ENCODE data around the gene ADAMTS17.

Gene ADAMTS17

GRCh38 chr15:100275641-100276040 is 66.1 kb downstream of the ADAMTS17 start:
- no peak for DNase-seq

- DNase-seq: no peak
These were observed 71.9 kb downstream of the ADAMTS17 start for GRCh38 chr15:100269831-100270230.

DNA sequence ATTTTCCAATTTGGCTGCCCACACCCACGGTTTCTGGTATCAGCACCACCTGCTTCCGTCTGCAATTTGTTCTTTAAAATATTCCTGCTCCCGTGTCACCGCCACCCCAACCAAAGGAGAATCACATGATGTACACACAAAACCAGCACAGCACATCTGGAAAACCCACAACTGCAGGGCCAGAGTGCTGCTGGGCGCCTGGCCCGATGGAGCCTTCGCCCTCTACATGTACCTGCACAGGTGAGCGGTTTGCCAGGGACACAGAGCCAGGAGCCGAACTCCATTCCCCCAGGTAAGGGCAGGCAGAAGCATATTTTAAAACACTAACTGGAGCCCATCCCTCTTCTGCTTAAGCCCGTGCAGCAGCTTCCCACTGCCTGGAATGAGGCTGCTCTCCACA is 75.6 kb downstream of the ADAMTS17 start:
- no peak for DNase-seq

DNA sequence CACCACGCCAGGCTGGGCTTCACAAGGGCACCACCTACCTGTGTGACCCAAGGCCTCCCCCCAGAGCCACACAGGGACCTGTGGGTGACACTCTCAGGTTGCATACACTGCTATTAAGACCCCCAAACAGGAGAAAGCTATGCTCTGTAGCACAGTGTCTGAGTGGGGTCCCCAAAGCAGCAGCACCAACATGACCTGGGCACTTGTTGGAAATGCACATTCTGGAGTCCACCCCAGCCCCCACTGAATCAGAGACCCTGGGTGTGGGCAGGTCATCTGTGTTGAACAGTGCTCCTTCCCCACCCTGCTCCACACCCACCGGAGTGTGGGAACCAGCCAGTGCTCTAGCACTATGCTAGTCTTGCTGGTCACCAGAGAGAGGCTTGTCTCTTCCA is 76.1 kb downstream of the ADAMTS17 start:
- DNase-seq: no peak

DNA sequence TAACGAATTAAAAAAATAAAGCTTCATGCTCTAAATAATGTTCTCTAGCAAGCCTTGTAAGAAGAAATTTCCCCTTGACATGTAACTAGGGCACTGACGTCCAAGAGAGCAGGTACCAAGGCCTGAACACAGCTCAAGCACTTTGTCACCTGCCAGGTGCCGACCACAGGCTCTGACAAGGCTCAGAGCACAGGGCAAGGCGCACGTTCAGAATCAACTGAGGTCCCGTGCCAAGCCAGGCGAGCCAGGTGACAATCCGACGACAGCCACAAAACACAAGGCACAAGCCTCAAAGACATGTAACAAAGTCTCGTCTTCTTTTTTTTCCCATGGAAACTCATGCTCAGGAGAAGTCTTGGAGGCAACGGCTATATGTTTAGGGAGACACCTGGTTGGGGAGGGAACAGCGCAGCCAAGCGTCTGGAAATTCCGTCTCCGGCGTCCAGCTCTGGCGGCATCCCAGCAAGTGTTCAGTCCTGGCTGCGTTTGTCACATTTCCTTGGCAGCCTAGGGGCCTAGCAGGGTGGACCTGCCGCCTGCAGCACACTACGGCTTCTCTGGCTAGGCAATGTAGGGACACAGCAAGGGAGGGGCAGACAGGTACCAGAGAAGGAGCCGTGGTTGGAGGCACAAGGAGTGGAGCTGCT is 76.7 kb downstream of the ADAMTS17 start:
- DNase-seq: no peak

DNA sequence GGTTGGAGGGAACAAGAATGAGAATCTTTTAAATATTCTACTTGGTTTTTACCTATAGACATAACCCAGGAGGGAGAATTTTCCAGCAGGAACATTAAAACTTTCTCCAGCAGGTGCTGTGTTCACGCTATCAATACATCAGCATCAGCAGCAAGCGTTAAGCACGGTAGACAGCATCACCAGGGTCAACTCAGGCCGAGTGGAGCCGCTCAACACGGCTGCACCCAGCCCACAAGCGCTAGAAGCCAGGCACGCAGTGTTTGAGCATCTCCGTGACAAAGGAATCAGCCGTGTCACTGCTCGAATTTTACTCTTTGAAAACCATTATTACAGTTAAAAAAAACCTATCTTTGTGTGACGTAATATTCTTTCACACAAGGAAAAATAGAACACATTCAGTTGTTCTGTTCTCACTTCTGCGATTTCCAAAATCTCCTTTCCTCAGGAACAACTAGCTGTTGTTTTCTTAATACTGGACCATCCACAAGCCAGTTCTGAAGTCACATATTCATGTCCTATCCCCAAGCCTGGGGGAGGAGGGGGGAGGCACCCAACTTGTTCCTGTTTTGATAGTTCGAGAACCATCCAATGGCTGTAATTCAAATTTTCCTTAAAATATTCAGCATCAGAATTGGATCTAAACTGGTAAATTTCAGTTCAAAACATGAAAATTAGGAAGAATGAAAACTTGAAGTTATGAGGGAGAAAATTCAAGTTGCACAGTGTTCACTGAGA is 77.9 kb downstream of the ADAMTS17 start:
- no peak for DNase-seq

GRCh38 chr15:100263031-100263430 is 78.7 kb downstream of the ADAMTS17 start:
- no peak for DNase-seq

GRCh38 chr15:100261302-100262240 is 80.2 kb downstream of the ADAMTS17 start:
- DNase-seq: no peak

DNA sequence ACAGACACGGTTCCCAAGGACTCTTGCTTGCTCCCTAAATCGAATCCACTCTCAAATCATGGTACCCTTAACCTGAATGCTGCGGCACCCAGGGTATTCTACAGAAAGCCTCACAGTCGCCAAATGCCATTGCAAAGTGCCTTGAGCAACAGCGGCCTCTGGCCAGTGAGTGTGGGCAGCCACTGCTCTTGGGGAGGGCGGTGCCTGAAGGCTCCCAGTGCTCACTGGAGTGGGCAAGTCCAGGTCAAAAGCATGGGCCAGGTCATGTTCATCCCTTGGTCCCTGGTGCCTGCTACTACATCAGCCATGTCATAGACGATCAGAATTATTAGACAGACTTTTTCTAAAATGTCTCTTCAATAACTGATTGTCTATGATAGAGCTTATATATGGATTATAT is 82.5 kb downstream of the ADAMTS17 start:
- no peak for DNase-seq

GRCh38 chr15:100256970-100257650 is 84.7 kb downstream of the ADAMTS17 start:
- DNase-seq: no peak

DNA sequence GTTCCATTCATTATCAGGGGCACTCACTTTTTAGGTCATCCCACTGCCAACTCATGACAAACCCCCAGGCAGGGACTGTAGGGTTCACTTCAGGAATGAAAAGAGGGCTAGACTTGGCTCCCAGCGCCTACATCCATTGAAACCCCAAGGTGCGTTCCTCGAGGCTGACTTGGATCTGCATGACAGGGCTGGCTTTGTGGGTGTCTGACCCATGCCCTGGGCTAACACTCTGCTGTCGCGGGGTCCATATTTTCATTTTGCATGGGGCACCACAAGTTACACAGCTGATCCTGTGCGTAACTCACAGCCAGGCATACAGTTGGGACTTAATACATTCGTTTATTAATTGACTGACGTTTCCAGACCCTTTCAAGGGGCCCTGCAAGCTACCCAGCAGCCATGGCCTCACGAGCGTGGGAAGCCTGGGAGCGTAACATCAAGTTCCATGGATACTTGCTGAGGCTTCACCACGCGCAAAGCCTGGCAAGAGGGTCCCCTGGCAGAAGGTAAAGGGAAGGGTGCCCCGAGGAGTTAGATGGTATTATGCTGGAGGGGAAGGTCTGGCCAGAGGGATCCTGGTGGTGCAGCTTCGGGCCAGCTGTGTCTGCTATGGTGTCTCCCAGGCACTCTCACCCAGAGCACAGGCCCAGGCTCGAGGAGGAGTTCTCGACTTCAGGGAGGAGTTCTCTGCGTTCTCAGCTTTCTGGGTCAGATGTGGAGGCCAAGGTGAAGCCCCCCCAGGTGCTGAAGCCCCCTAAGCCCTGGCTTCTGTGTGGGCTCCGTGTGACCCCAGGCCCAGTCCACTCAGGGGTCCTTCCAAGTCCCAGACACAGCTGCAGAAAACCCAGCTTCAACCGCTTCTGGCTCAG is 85.4 kb downstream of the ADAMTS17 start:
- DNase-seq: no peak

GRCh38 chr15:100255644-100256043 is 86.1 kb downstream of the ADAMTS17 start:
- no peak for DNase-seq

GRCh38 chr15:100254691-100255090 is 87.1 kb downstream of the ADAMTS17 start:
- no peak for DNase-seq

- no peak for DNase-seq
These were observed 87.5 kb downstream of the ADAMTS17 start for GRCh38 chr15:100254285-100254684.

- DNase-seq: no peak
These were observed 88.1 kb downstream of the ADAMTS17 start for GRCh38 chr15:100253640-100254039.

- peak; percentile 40 for DNase-seq
These were observed 88.9 kb downstream of the ADAMTS17 start for GRCh38 chr15:100252779-100253417.

- DNase-seq: no peak
These were observed 89.4 kb downstream of the ADAMTS17 start for GRCh38 chr15:100252359-100252758.

DNA sequence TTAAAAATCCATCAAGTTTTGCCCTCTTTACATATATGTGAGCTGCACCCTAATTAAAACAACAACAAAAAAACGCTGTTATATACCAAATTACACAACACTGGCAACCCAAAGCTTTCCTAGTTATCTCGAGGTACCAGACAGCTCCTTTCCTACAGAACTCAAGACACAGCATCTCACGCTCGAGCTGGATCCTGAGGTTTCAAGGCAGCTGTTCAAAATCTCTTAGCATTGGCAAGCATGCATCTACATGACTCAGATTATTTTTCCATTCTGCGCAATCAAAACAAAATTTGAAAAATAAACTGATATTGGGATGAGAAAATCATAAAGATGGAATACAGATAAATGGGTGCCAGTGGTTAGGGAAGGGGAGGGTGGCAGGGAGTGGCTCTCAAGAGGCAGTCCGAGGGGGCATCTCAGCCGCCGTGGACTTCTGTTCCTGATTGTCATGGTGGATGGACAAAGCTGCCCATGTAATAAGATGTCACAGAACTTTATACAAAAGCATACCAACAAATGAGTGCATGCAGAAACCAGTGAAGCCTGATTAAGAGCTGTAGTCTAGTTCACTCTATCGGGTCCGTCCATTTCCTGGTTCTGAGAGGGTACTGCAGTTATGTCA is 91.5 kb downstream of the ADAMTS17 start:
- DNase-seq: no peak

GRCh38 chr15:100249096-100249815 is 92.5 kb downstream of the ADAMTS17 start:
- no peak for DNase-seq

- no peak for DNase-seq
These were observed 93.5 kb downstream of the ADAMTS17 start for GRCh38 chr15:100248236-100248635.
